ENCODE results near the gene MFSD2B. TPM values are rescaled to one million over a fixed set of nuclear protein-coding genes. Genes with fewer than 3 reads are reported as not detected.

The MFSD2B gene
- total and polyA plus RNA-seq, 2 donors (not counting 1 experiment from before 2014, with no cell fraction given): not detected

GRCh38 chr2:24054366-24055010 lies 44.6 kb downstream of the MFSD2B start:
- ChIA-PET POLR2A (no interaction called here), CTCF (no interaction called here)
- Mint-ChIP-seq H3K27me3 (no peaks in the 10 kb centered on the region), H3K4me3 (no peak overlapping the region), H3K27ac (no peak overlapping the region), H3K9me3 (ENCODE audit: insufficient read depth) (peaks cover 2% of the 10 kb centered on the region), H3K4me1 (no peaks in the 10 kb centered on the region)
- Histone ChIP-seq H3K4me1 (ENCODE audit: control insufficient read depth in 2 of 2, insufficient read depth in 2 of 2, low read length in 2 of 2) (peaks cover 5 to 6% of the 10 kb centered on the region in 2 donors), H3K4me3 (ENCODE audit: control extremely low read depth in 1 of 5, extremely low read depth in 1 of 5, insufficient read depth in 1 of 5, low read depth in 2 of 5, low read length in 4 of 5) (no peak overlapping the region), H3K4me2 (replicated peaks; ENCODE audit: low read depth, low read length, poor library complexity, severe bottlenecking) (no peak overlapping the region), H3K36me3 (replicated peaks in 1 of 2; ENCODE audit: control extremely low read depth in 1 of 2, control insufficient read depth in 1 of 2, extremely low read depth in 1 of 2, insufficient read depth in 2 of 2, low read length in 1 of 2) (no peaks in the 10 kb centered on the region), H3K27ac (ENCODE audit: low read length in 2 of 2) (no peak overlapping the region), H3K9ac (ENCODE audit: low read length) (no peak overlapping the region), H3K9me3 (ENCODE audit: control extremely low read depth in 1 of 3, control insufficient read depth in 2 of 3, insufficient read depth in 1 of 3, low read length in 2 of 3) (peaks cover 0 to 6% (median 0%) of the 10 kb centered on the region in 3 donors), H4K20me1 (ENCODE audit: control insufficient read depth, insufficient read depth, low read length, poor library complexity, severe bottlenecking) (no peaks in the 10 kb centered on the region), H3K27me3 (replicated peaks in 1 of 4; ENCODE audit: control extremely low read depth in 1 of 4, control insufficient read depth in 3 of 4, insufficient read depth in 4 of 4, low read length in 3 of 4) (peaks cover 0 to 8% (median 0%) of the 10 kb centered on the region in 4 experiments), H3K79me2 (ENCODE audit: control insufficient read depth, insufficient read depth, low read length) (no peaks in the 10 kb centered on the region), H2AFZ (ENCODE audit: insufficient read depth, low read depth, low read length, poor library complexity, severe bottlenecking) (no peak overlapping the region)
- ATAC-seq (ENCODE audit: low read depth): no peak
- TF ChIP-seq CTCF (IDR thresholded peaks at IDR 0.05): no peak
- no peak for TF ChIP-seq EZH2 (IDR thresholded peaks at IDR 0.05; ENCODE audit: borderline replicate concordance, insufficient read depth, low read depth, low read length, poor library complexity, severe bottlenecking)
- intact Hi-C loops (cut with micrococcal nuclease): no loop called here
- 97% methylated on average over 5 of the region's 8 CpGs for WGBS (ENCODE audit: insufficient coverage)
- DNase-seq: no peak

GRCh38 chr2:24055750-24056149 lies 45.9 kb downstream of the MFSD2B start:
- Histone ChIP-seq H3K4me2 (replicated peaks; ENCODE audit: low read depth, low read length, poor library complexity, severe bottlenecking) (no peak overlapping the region), H4K20me1 (ENCODE audit: control insufficient read depth, insufficient read depth, low read length, poor library complexity, severe bottlenecking) (no peaks in the 10 kb centered on the region), H3K4me1 (ENCODE audit: control insufficient read depth in 2 of 2, insufficient read depth in 2 of 2, low read length in 2 of 2) (no peaks in the 10 kb centered on the region), H3K9me3 (ENCODE audit: control extremely low read depth in 1 of 3, control insufficient read depth in 2 of 3, insufficient read depth in 1 of 3, low read length in 2 of 3) (peaks cover 0 to 6% (median 0%) of the 10 kb centered on the region in 3 donors), H3K27me3 (replicated peaks in 1 of 4; ENCODE audit: control extremely low read depth in 1 of 4, control insufficient read depth in 3 of 4, insufficient read depth in 4 of 4, low read length in 3 of 4) (no peaks in the 10 kb centered on the region), H3K9ac (ENCODE audit: low read length) (no peak overlapping the region), H3K79me2 (ENCODE audit: control insufficient read depth, insufficient read depth, low read length) (no peaks in the 10 kb centered on the region), H2AFZ (ENCODE audit: insufficient read depth, low read depth, low read length, poor library complexity, severe bottlenecking) (no peak overlapping the region), H3K36me3 (replicated peaks in 1 of 2; ENCODE audit: control extremely low read depth in 1 of 2, control insufficient read depth in 1 of 2, extremely low read depth in 1 of 2, insufficient read depth in 2 of 2, low read length in 1 of 2) (no peaks in the 10 kb centered on the region), H3K4me3 (ENCODE audit: control extremely low read depth in 1 of 5, extremely low read depth in 1 of 5, insufficient read depth in 1 of 5, low read depth in 2 of 5, low read length in 4 of 5) (no peak overlapping the region), H3K27ac (ENCODE audit: low read length in 2 of 2) (no peak overlapping the region)
- 93% methylated on average over 6 of the region's 6 CpGs for WGBS (ENCODE audit: insufficient coverage)
- CTCF ChIA-PET: no interaction called here
- Mint-ChIP-seq H3K27me3 (no peaks in the 10 kb centered on the region), H3K9me3 (ENCODE audit: insufficient read depth) (peaks cover 2% of the 10 kb centered on the region), H3K4me3 (no peak overlapping the region), H3K4me1 (no peaks in the 10 kb centered on the region), H3K27ac (no peak overlapping the region)
- ATAC-seq (ENCODE audit: low read depth) (no peak), DNase-seq (no peak)
- POLR2A ChIA-PET: no interaction called here
- intact Hi-C loops (cut with micrococcal nuclease): no loop called here
- TF ChIP-seq CTCF (IDR thresholded peaks at IDR 0.05): no peak
- TF ChIP-seq EZH2 (IDR thresholded peaks at IDR 0.05; ENCODE audit: borderline replicate concordance, insufficient read depth, low read depth, low read length, poor library complexity, severe bottlenecking): no peak

Measured in B cell (primary cell).